SU-DHL-6 (cell line): ENCODE results near the gene SLC8A2.

ENCODE experiments used
- H2AFZ ChIP-seq: fragments of 200-600 bp; sonication (generic); 2 replicates; pipeline ENCODE4 v1.6.1; 2014; ENCODE audit warnings: low read depth, mild to moderate bottlenecking, moderate library complexity, mixed read lengths, antibody characterized with exemption, low read length; ENCODE audit not compliant: severe bottlenecking
- H3F3A ChIP-seq: fragments of 200-600 bp; shearing (Covaris generic); 2 replicates; pipeline ENCODE4 v1.6.0; 2016; ENCODE audit warnings: antibody characterized with exemption, mild to moderate bottlenecking; ENCODE audit not compliant: insufficient read depth
- H3K27ac ChIP-seq: fragments of 200-600 bp; sonication (generic); 2 replicates; pipeline ENCODE4 v1.5.1; 2016; ENCODE audit warnings: low read depth, mild to moderate bottlenecking, low read length, moderate library complexity, mixed read lengths
- H3K27me3 ChIP-seq: fragments of 200-600 bp; sonication (generic), shearing (Covaris generic); 2 replicates; pipeline ENCODE4 v1.6.0; 2014; ENCODE audit warnings: mild to moderate bottlenecking, low read length
- H3K36me3 ChIP-seq: fragments of 200-600 bp; sonication (generic); 2 replicates; pipeline ENCODE4 v1.6.1; 2014; ENCODE audit warnings: mild to moderate bottlenecking, low read length, mixed read lengths
- H3K4me2 ChIP-seq: fragments of 300-600, 200-600 bp; shearing (Covaris generic), sonication (generic); 2 replicates; pipeline ENCODE4 v1.6.0; 2014; ENCODE audit warnings: low read length, low read depth, mild to moderate bottlenecking; ENCODE audit not compliant: poor library complexity, severe bottlenecking
- H3K4me3 ChIP-seq: fragments of 200-600 bp; sonication (generic); 2 replicates; pipeline ENCODE4 v1.5.1; 2014; ENCODE audit warnings: antibody characterized with exemption, low read length, mild to moderate bottlenecking, mixed read lengths; ENCODE audit not compliant: insufficient read depth, poor library complexity, severe bottlenecking
- H3K79me2 ChIP-seq: fragments of 200-600 bp; sonication (generic); 2 replicates; pipeline ENCODE4 v1.6.1; 2014; ENCODE audit warnings: mild to moderate bottlenecking, low read length, moderate library complexity; ENCODE audit not compliant: insufficient read depth
- H3K9ac ChIP-seq: fragments of 200-600 bp; sonication (generic); 2 replicates; pipeline ENCODE4 v1.7.0; 2014; ENCODE audit warnings: mild to moderate bottlenecking, low read length
- H3K9me2 ChIP-seq: fragments of 200-600 bp; sonication (generic); replicated peaks from 2 replicates; pipeline ENCODE4 v1.6.1; 2014; ENCODE audit warnings: low read length; ENCODE audit not compliant: insufficient read depth
- H3K9me3 ChIP-seq: fragments of 200-600 bp; sonication (generic); 2 replicates; pipeline ENCODE4 v1.6.1; 2014; ENCODE audit warnings: low read length, mixed read lengths; ENCODE audit not compliant: insufficient read depth
- H4K20me1 ChIP-seq: fragments of 200-600 bp; sonication (generic); 2 replicates; pipeline ENCODE4 v1.6.1; 2014; ENCODE audit warnings: low read depth, mild to moderate bottlenecking, antibody characterized with exemption, low read length, moderate library complexity, mixed read lengths
- CTCF ChIP-seq: fragments of 200-600 bp; sonication (generic); IDR thresholded peaks from one replicate; pipeline ENCODE4 v1.5.1; 2017; ENCODE audit warnings: antibody characterized with exemption, mild to moderate bottlenecking, low read length, moderate library complexity; ENCODE audit not compliant: insufficient read depth, poor library complexity, severe bottlenecking
- EZH2phosphoT487 ChIP-seq: fragments of 200-600 bp; sonication (generic), shearing (Covaris generic); conservative IDR thresholded peaks from 2 replicates; pipeline ENCODE4 v1.6.1; 2018; ENCODE audit warnings: mild to moderate bottlenecking, antibody characterized with exemption, low read length, moderate library complexity, mixed read lengths

The SLC8A2 gene

DNA sequence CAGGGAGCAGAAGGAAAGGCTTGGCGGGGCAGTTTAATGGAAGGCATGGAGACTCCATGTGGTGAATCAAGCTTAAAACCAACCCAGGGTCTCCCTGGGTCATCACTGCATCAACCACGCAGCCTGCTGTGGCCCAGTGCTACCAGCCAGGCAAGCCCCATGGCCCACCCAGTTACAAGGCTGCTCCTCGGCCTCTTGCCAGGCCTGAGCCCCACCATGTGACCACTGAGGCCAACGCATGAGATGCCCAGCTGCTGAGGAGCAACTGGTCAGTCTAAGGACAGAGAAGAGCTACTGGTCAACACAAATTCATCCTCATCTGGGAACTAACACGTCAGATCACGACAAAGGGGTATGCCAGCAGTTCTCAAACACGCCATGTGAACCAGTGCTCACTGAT lies 27.7 kb upstream of the SLC8A2 start:
- no peak overlapping the region for H3K9ac ChIP-seq
- no peak overlapping the region for H2AFZ ChIP-seq
- H3K4me3 ChIP-seq, result no peak overlapping the region
- no peaks in the 10 kb centered on the region for H4K20me1 ChIP-seq
- H3F3A ChIP-seq, result no peaks in the 10 kb centered on the region
- H3K36me3 ChIP-seq, result no peaks in the 10 kb centered on the region
- H3K9me3 ChIP-seq, result no peaks in the 10 kb centered on the region
- no peak overlapping the region for H3K4me2 ChIP-seq
- H3K27me3 ChIP-seq, result no peaks in the 10 kb centered on the region
- H3K9me2 ChIP-seq, result no peaks in the 10 kb centered on the region
- no peak for TF ChIP-seq CTCF
- no peak for TF ChIP-seq EZH2phosphoT487
- no peak overlapping the region for H3K27ac ChIP-seq
- H3K79me2 ChIP-seq, result no peaks in the 10 kb centered on the region

DNA sequence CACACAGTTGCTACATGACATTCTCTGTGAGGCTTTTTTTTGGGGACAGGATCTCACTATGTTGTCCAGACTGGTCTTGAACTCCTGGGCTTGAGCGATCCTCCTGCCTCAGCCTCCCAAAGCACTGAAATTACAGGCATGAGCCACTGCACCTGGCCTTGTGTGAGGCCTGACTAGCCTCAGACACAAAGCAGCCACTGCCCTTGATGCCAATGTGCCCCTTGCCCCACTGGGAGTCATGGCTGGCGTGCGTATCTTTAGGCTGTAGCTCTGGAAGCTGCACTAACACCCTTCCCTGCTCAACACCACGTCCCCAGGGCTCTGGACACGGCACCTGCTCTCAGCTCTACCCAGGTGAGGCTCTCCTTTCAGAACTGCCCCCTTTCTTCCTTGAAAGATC lies 26.9 kb upstream of the SLC8A2 start:
- H2AFZ ChIP-seq, result no peak overlapping the region
- no peaks in the 10 kb centered on the region for H3K79me2 ChIP-seq
- H3K4me2 ChIP-seq, result no peak overlapping the region
- no peak overlapping the region for H3K4me3 ChIP-seq
- no peak overlapping the region for H3K27ac ChIP-seq
- H4K20me1 ChIP-seq, result no peaks in the 10 kb centered on the region
- H3K27me3 ChIP-seq, result no peaks in the 10 kb centered on the region
- H3K9me2 ChIP-seq, result no peaks in the 10 kb centered on the region
- H3K9ac ChIP-seq, result no peak overlapping the region
- H3K36me3 ChIP-seq, result no peaks in the 10 kb centered on the region
- no peak for TF ChIP-seq CTCF
- no peak for TF ChIP-seq EZH2phosphoT487
- no peaks in the 10 kb centered on the region for H3K9me3 ChIP-seq
- H3F3A ChIP-seq, result no peaks in the 10 kb centered on the region

GRCh38 chr19:47497821-47498520 lies 26.3 kb upstream of the SLC8A2 start:
- H3K79me2 ChIP-seq, result no peaks in the 10 kb centered on the region
- no peaks in the 10 kb centered on the region for H3K36me3 ChIP-seq
- H3K9ac ChIP-seq, result no peak overlapping the region
- H3K27ac ChIP-seq, result no peak overlapping the region
- TF ChIP-seq CTCF, result no peak
- no peak for TF ChIP-seq EZH2phosphoT487
- H3K4me2 ChIP-seq, result no peak overlapping the region
- H3K27me3 ChIP-seq, result no peaks in the 10 kb centered on the region
- H2AFZ ChIP-seq, result no peak overlapping the region
- H3K4me3 ChIP-seq, result no peak overlapping the region
- H3K9me3 ChIP-seq, result no peaks in the 10 kb centered on the region
- no peaks in the 10 kb centered on the region for H3K9me2 ChIP-seq
- no peaks in the 10 kb centered on the region for H3F3A ChIP-seq
- H4K20me1 ChIP-seq, result no peaks in the 10 kb centered on the region
